Left lung (tissue), 10 donors: Measurements from ENCODE around the gene PRXL2B. TPM values are rescaled to one million over a fixed set of nuclear protein-coding genes. Genes with fewer than 3 reads are reported as not detected.

Experiments used
- ATAC-seq: fragments of 200-7000 bp; cut with Tn5 transposase; one replicate; pipeline ENCODE4 v1.9.1; 2020; ENCODE audit warnings: moderate library complexity
- DNase-seq, 4 donors: peaks; one replicate each; pipeline ENCODE4 v3.0.0-alpha.2; 2013 to 2020
- H3K27ac ChIP-seq, 2 donors: fragments of 200-600 bp; sonication (generic) in 1 of 2; one replicate each; pipeline versions ENCODE4 v1.5.0 to v1.8.0; 2020 to 2021
- H3K27me3 ChIP-seq, 2 donors: fragments of 200-600 bp; sonication (generic) in 1 of 2; one replicate each; pipeline versions ENCODE4 v1.5.0 to v1.8.0; 2020 to 2021
- H3K36me3 ChIP-seq, 2 donors: fragments of 200-600 bp; sonication (generic) in 1 of 2; one replicate each; pipeline versions ENCODE4 v1.5.0 to v1.8.0; 2020 to 2021
- H3K4me1 ChIP-seq, 2 donors: fragments of 200-600 bp; one replicate each; pipeline ENCODE4 v1.8.0; 2021
- H3K4me3 ChIP-seq, 2 donors: fragments of 200-600 bp; sonication (generic) in 1 of 2; one replicate each; pipeline versions ENCODE4 v1.5.0 to v1.8.0; 2020 to 2021; ENCODE audit warnings: mild to moderate bottlenecking in 1 of 2
- H3K9me3 ChIP-seq, 2 donors: fragments of 200-600 bp; sonication (generic) in 1 of 2; one replicate each; pipeline versions ENCODE4 v1.5.0 to v1.8.0; 2020 to 2021
- CTCF ChIP-seq, 2 donors: fragments of 200-600 bp; sonication (generic) in 1 of 2; IDR thresholded peaks; one replicate each; pipeline versions ENCODE4 v1.5.0 to v1.8.0; 2021; ENCODE audit warnings: antibody characterized with exemption in 2 of 2
- intact Hi-C, 2 donors: fragments of 100-400 bp; cut with DNase I; formaldehyde crosslinking; loops; one replicate each; pipeline versions ENCODE4 v1.11.2 to v1.14.2; 2022
- polyA plus RNA-seq, 6 donors: library from polyadenylated mRNA; unstranded; fragments of 120-200 nt; gene quantifications; one replicate each; pipeline ENCODE4 v1.2.1, GENCODE V29; 2013; ENCODE audit not compliant: insufficient read length in 6 of 6
- total RNA-seq, 2 donors: library from RNA; stranded (reverse); fragmentation: NEBNext Ultra II Directional; extraction: Animal tissue kit (Norgen Biotek cat#: 25700); gene quantifications; one replicate each; pipeline ENCODE4 v1.2.1, GENCODE V29; 2021
- donor health status: DM: no; HTN: yes; CAD: no.
- donor health status: DM: no; HTN: no; CAD: no.

Gene PRXL2B
- total and polyA plus RNA-seq, 8 donors, result 33.2 to 62.5 (median 45.4) TPM

- intact Hi-C loops, result loop anchor here in 1 of 2 donors (10.0 kb wide), 1 partner anchor 129 kb away; the partner anchor contains the start of gene PEX10
These were observed 43.0 kb upstream of the PRXL2B start for GRCh38 chr1:2543543-2544092.

GRCh38 chr1:2544093-2544874 is 42.3 kb upstream of the PRXL2B start:
- no peak for TF ChIP-seq CTCF (IDR thresholded peaks at IDR 0.05)
- Histone ChIP-seq H3K4me1 (peaks cover 31 to 68% of the 10 kb centered on the region in 2 donors), H3K36me3 (no peaks in the 10 kb centered on the region), H3K9me3 (no peaks in the 10 kb centered on the region), H3K27me3 (peaks cover 3 to 28% of the 10 kb centered on the region in 2 donors), H3K4me3 (no peak overlapping the region), H3K27ac (peak overlapping the region in 1 of 2 donors; percentile 20)
- ATAC-seq (no peak), DNase-seq (no peak)
- intact Hi-C loops, result loop anchor here in 1 of 2 donors (10.0 kb wide), 1 partner anchor 129 kb away; the partner anchor contains the start of gene PEX10

More at GRCh38 chr1:2543543-2544092, 43.0 kb upstream of the PRXL2B start:
- no peak for TF ChIP-seq CTCF (IDR thresholded peaks at IDR 0.05)
- peaks cover 3 to 35% of the 10 kb centered on the region in 2 donors for H3K27me3 ChIP-seq
- no peaks in the 10 kb centered on the region for H3K9me3 ChIP-seq
- H3K4me3 ChIP-seq, result no peak overlapping the region
- no peaks in the 10 kb centered on the region for H3K36me3 ChIP-seq
- peaks cover 25 to 61% of the 10 kb centered on the region in 2 donors for H3K4me1 ChIP-seq
- DNase-seq, result no peak
- no peak for ATAC-seq
- no peak overlapping the region for H3K27ac ChIP-seq

GRCh38 chr1:2544875-2545640 is 41.5 kb upstream of the PRXL2B start:
- Histone ChIP-seq H3K4me3 (no peak overlapping the region), H3K36me3 (no peaks in the 10 kb centered on the region), H3K4me1 (peaks cover 31 to 76% of the 10 kb centered on the region in 2 donors), H3K9me3 (no peaks in the 10 kb centered on the region), H3K27me3 (peaks cover 3 to 20% of the 10 kb centered on the region in 2 donors), H3K27ac (peak overlapping the region in 1 of 2 donors; percentile 97)
- ATAC-seq, result no peak
- DNase-seq, result no peak
- no peak for TF ChIP-seq CTCF (IDR thresholded peaks at IDR 0.05)
- intact Hi-C loops, result loop anchor here in 1 of 2 donors (10.0 kb wide), 1 partner anchor 130 kb away; the partner anchor contains the start of gene PEX10

- intact Hi-C loops, result loop anchor here in 1 of 2 donors (10.0 kb wide), 1 partner anchor 131 kb away; the partner anchor contains the start of gene PEX10
- no peak for TF ChIP-seq CTCF (IDR thresholded peaks at IDR 0.05)
- Histone ChIP-seq H3K27ac (peak overlapping the region; percentile 97), H3K4me3 (peak overlapping the region; percentile 55 to 61), H3K36me3 (no peaks in the 10 kb centered on the region), H3K27me3 (peaks cover 3 to 11% of the 10 kb centered on the region in 2 donors), H3K4me1 (peaks cover 31 to 74% of the 10 kb centered on the region in 2 donors), H3K9me3 (no peaks in the 10 kb centered on the region)
- ATAC-seq, result peak; percentile 72
- peak in 3 of 4 donors; percentile 86 to 98 (median 95) for DNase-seq
These were observed 40.6 kb upstream of the PRXL2B start for GRCh38 chr1:2545754-2546514.
